Astrocyte of the cerebellum (primary cell): ENCODE results near the gene LYST.

Experiments used
- DNase-seq: peaks from one replicate; pipeline ENCODE4 v3.0.0-alpha.2; 2011; ENCODE audit warnings: low read depth
- H3K4me3 ChIP-seq: 2 replicates; pipeline ENCODE4 v1.5.1; 2011; ENCODE audit warnings: mild to moderate bottlenecking, low read depth, low read length, moderate library complexity
- CTCF ChIP-seq: IDR thresholded peaks from 2 replicates; pipeline ENCODE4 v1.5.1; 2012; ENCODE audit warnings: low read length, low read depth, moderate library complexity, mild to moderate bottlenecking; ENCODE audit errors: missing control alignments
- in situ Hi-C: cut with HindIII; loops from 2 replicates; pipeline ENCODE4 v1.10.0; 2017; ENCODE audit warnings: low sequenced_read_pairs

Gene LYST

DNA sequence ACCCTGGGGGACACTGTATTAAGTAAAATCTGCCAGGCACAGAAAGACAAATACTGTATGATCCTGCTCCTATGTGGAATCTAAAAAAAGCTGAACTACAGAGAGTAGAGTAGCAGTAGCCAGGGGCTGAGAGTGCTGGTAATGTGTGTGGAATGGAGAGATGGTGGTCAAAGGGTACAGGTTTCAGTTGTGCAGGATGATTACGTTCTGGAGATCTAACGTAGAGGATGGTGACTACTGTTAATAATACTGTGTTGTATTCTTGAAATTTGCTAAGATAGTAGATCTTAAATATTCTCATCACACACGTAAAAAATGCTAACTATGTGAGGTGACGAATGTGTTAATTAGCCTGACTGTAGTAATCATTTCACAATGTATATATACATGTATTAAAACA, 177.3 kb downstream of the LYST start:
- no peak for DNase-seq
- in situ Hi-C loops: no loop called here
- no peak for TF ChIP-seq CTCF
- no peak overlapping the region for H3K4me3 ChIP-seq

GRCh38 chr1:235688096-235688495, 178.6 kb downstream of the LYST start:
- no peak for DNase-seq
- in situ Hi-C loops: no loop called here
- no peak for TF ChIP-seq CTCF
- H3K4me3 ChIP-seq: no peak overlapping the region

- peak; percentile 4 for DNase-seq
- in situ Hi-C loops: no loop called here
- no peak overlapping the region for H3K4me3 ChIP-seq
- no peak for TF ChIP-seq CTCF
These were observed 183.1 kb downstream of the LYST start for GRCh38 chr1:235683653-235684052.

DNA sequence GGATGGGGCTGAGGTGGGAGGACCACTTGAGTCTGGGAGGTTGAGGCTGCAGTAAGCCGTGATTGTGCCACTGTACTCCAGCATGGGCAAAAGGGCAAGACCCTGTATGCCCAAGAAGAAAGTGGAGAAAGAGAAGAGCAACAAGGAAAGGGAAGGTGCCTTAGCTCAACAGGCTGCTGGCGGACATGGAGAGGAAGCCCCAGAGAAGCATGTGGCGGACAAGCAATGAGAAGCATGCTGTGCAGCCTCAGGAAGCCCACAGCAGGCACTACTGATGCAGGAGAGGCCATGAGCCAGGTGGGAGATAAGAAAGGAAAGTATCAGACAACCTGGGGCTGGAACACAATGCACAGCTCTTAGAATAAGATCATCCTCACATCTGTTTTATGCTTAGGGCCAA, 184.5 kb downstream of the LYST start:
- DNase-seq: no peak
- no peak overlapping the region for H3K4me3 ChIP-seq
- in situ Hi-C loops: no loop called here
- no peak for TF ChIP-seq CTCF

DNA sequence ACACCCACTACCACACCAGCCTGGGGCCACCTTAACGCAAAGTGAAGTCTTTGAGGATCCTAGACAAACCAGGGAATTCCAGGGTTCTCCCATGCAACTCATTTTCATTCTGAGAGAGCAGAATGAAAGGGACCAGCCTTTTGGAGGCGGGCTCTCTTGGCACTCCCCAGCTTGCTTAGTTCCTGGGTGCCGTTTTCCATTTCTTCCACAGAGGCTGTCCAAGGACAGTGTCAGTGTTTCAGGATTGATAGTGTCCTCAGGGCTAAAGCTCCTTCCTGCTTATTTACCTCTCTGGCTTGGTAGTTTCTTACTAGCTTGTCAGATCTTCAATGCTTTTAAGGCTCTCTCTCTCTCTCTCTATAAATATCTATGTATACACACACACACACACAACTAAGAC, 187.1 kb downstream of the LYST start:
- no peak overlapping the region for H3K4me3 ChIP-seq
- in situ Hi-C loops: no loop called here
- DNase-seq: no peak
- no peak for TF ChIP-seq CTCF

DNA sequence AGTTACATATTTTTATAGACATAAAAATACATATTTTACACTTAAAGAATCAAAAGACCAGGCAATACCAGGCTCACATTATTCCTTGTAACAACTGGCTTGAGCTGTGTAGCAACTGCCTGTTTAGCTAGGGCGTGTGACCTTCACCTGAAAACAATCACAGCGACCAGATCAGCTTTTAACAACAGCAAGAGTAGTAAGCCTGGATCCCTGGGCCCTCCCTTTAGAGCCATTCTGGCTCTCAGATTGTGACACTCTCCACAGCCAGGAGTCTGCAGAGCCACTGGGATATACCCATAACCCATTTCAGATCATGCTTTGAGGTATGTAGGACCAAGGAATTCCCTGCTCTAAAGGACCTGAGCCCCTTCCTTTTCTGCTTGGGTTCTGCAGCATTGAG, 187.7 kb downstream of the LYST start:
- TF ChIP-seq CTCF: no peak
- in situ Hi-C loops: no loop called here
- no peak overlapping the region for H3K4me3 ChIP-seq

More for the DNA sequence above, 187.7 kb downstream of the LYST start:
- DNase-seq: no peak
